HG03354 (cell line): Measurements from ENCODE around the gene ENO2.
"Not testable (repeated sequence)": the region's sequence is repeated elsewhere in the genome, so short reads cannot be mapped to it uniquely, and the experiment has no call there.

Source experiments
- ATAC-seq: cut with Tn5 transposase; IDR thresholded peaks from one replicate; pipeline ENCODE4 v1.9.1; 2021; ENCODE audit warnings: mild to moderate bottlenecking; ENCODE audit not compliant: unreplicated experiment, poor library complexity, severe bottlenecking

ENO2 gene

GRCh38 chr12:6884539-6884938, 29.8 kb upstream of the ENO2 start:
- no peak for ATAC-seq

DNA sequence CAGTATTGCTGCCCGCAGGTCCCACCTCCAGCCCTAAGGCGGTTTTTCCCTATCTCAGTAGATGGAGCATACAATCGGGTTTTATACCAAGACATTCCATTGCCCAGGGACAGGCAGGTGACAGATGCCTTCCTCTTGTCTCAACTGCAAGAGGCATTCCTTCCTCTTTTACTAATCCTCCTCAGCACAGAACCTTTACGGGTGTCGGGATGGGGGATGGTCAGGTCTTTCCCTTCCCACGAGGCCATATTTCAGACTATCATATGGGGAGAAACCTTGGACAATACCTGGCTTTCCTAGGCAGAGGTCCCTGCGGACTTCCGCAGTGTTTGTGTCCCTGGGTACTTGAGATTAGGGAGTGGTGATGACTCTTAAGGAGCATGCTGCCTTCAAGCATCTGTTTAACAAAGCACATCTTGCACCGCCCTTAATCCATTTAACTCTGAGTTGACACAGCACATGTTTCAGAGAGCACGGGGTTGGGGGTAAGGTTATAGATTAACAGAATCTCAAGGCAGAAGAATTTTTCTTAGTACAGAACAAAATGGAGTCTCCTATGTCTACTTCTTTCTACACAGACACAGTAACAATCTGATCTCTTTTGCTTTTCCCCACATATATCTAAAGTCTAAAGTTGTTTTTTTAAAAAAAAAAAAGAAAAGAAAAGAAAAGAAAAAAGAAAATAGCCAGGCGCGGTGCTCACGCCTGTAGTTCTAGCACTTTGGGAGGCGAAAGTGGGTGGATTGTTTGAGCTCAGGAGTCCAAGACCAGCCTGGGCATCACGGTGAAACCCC, 28.0 kb upstream of the ENO2 start:
- ATAC-seq = not testable (repeated sequence)

DNA sequence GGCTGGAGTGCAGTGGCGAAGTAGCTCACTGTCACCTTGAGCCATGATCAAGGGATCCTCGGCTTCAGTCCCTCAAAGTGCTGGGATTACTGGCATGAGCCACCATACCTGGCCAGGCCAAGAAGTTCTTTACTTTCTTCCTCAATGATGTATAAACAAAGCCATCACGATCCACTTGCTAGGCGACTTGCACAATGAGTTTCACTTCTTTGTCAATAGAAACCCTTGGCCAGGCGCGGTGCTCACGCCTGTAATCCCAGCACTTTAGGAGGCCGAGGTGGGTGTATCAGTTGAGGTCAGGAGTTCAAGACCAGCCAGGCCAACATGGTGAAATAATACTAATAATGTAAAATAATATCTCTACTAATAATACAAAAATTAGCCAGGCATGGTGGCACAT, 26.9 kb upstream of the ENO2 start:
- no peak for ATAC-seq

DNA sequence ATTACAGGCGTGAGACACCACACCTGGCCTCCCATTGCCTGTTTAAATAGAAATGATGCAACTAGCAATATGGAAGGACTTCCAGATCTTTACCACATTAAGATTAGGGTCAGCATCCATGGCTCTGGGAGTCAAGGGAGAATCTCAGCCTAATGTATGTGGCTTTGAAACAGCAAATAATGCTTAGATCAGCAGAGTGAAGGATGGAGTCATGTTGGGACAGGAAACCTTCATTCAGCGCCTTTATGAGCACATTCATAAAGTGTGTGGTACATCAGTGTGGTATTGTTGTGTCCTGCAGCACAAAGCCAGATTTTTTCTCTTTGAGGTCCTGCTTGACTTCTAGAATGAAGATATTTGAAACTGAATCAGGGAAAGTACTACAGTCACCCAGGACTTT, 26.0 kb upstream of the ENO2 start:
- no peak for ATAC-seq

DNA sequence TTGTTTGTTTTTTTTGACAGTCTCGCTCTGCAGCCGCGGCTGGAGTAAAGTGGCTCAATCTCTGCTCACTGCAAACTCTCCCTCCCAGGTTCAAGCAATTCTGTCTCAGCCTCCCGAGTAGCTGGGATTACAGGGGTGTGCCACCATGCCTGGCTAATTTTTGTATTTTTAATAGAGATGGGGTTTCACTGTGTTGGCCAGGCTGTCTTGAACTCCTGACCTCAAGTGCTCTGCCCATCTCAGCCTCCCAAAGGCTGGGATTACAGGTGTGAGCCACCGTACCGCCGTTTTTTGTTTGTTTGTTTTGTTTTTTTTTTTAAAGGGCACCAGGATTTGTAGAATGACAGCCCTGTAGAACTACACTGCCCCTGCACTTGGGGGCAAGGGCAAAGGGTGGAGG, 25.6 kb upstream of the ENO2 start:
- not testable (repeated sequence) for ATAC-seq

DNA sequence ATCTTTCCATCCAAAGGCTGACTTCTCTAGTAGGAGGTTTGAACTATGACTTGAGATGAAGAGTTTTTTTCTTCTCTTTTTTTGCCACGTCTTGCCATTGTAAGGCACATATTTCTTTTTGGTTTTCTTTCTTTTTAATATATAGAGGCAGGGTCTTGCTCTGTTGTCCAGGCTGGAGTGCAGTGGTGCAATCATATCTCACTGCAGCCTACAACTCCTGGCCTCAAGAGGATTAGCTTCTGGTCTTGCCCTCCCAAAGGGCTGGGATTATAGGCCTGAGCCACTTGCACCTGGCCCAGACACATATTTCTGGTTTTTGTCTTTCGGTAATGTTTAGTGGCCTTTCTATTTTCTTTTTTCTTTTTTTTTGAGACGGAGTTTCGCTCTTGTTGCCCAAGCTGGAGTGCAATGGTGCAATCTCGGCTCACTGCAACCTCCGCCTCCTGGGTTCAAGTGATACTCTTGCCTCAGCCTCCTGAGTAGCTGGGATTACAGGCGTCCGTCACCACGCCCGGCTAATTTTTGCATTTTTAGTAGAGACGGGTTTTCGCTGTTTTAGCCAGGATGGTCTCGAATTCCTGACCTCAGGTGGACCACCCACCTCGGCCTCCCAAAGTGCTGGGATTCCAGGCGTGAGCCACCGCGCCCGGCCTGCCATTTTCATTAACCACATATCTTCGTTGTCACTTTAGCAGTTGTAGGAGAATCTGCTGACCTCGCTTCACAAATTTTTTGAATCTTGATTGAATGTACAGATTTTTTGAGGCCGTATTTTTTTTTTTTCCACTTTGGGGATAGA, 24.4 kb upstream of the ENO2 start:
- not testable (repeated sequence) for ATAC-seq

DNA sequence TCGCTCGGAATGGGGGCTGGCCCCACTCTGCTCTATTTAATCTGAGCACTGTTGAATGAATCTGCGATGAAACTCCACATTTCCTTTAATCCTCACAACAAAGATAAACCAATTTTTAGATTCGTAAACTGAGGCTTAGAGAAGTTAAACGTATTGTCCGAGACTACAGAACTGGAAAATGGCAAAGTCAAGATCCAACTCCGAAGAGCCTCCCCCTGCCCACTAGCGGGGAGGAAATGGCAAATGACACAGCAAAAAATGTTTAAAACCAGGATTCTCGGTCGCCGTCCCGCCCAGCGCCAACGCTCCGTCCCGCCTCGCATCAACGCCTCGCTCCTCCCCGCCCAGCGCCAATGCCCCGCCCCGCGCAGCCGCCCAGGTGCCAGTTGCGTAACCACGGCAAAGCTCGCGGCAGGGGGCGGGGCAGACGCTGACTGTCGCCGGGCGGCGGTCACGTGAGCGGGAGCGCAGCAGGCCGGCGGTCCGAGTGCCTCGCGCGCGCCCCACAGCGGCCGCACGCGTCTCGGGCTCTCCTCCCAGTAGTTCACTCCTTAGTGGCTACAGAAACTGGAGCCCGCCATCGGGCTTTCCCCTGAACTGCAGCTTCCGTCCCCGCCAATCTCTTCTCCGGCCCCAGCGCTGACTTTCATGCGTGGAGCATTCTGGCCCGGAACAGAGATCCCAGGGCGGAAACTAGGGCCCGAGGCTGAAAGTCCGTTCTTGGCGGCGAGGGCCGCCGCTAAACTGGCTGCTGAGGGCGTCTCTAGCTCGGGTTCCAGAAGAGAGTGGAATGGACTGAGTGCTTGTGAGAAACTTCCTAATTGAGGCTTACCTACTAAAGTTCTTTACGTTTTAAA, 23.4 kb upstream of the ENO2 start:
- peak; percentile 92 for ATAC-seq

DNA sequence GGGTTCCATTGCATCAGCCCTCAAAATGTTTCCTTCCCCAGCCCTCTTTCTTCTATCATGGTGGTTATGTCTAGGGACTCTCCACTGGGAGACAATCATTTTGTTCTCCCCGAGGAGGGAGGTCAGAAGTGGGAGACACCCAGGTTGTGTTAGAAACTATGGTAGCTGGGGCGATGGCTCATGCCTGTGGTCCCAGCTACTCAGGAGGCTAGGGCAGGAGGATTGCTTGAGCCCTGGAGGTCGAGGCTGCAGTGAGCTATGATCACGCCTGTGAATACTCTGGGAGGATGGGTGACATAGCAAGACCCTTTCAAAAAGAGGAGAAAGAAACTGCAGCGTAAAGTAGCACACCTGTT, 22.8 kb upstream of the ENO2 start:
- ATAC-seq = peak; percentile 14

GRCh38 chr12:6892683-6893082, 21.7 kb upstream of the ENO2 start:
- not testable (repeated sequence) for ATAC-seq

DNA sequence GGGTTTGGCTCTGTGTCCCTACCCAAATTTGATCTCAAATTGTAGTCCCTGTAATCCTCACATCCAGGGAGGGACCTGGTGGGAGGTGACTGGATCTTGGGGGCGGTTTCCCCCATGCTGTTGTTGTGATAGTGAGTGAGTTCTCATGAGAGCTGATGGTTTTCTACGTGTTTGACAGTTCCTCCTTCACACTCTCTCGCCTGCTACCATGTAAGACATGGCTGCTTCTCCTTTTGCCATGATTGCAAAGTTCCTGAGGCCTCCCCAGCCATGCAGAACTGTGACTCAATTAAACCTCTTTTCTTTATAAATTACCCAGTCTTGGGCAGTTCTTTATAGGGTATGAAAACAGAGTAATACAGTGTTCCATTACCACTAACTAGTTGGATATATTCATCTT, 20.1 kb upstream of the ENO2 start:
- no peak for ATAC-seq

DNA sequence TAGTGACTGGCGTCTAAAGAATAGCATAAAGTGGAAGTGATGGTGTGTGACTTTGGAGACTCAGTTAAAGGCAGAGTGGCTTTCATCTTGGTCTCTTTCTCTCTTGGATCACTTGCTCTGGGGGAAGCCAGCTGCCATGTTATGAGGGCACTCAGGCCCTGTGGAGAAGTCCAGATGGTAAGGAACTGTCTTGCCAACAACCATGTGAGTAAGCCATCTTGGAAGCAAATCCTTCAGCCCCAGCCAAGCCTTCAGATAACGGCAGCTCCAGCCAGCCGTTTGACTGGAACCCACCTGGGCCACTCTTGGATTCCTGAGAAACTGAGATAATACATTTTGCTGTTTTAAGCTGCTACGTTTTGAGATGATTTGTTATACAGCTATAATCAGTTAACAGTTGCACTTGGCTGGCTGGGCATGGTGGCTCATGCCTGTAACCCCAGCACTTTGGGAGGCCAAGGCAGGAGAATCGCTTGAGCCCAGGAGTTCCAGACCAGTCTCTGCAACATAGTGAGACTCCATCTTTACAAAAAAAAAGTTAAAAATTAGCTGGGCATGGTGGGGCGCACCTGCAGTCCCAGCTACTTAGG, 17.4 kb upstream of the ENO2 start:
- no peak for ATAC-seq

GRCh38 chr12:6899427-6899826, 15.0 kb upstream of the ENO2 start:
- no peak for ATAC-seq

DNA sequence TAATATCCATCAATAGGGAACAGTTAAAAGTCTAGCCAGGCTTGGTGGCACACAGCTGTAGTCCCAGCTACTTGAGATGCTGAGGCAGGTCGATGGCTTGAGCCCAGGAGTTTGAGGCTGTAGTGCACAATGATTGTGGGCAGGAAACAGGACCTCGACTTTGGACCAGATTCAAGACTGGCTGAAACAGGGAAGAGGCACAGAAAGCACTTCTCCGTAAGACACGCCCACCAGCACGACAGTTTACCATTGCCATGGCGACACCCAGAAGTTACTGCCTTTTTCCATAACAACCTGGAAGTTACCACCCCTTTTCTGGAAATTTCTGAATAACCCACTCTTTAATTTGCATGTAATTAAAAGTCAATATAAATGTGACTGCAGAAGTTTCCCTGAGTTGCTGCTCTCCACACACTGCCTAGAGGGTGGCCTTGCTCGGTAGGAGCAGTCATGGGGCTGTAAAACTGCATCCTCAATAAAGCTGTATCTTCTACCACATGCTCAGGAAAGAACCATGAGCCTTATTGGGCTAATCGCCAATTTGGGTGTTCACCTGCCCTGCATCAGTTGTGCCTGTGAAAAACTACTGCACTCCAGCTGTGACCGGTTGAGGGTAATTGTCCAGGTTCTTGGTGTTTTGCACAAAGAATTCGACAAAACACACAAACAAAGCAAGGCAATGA, 14.4 kb upstream of the ENO2 start:
- no peak for ATAC-seq

DNA sequence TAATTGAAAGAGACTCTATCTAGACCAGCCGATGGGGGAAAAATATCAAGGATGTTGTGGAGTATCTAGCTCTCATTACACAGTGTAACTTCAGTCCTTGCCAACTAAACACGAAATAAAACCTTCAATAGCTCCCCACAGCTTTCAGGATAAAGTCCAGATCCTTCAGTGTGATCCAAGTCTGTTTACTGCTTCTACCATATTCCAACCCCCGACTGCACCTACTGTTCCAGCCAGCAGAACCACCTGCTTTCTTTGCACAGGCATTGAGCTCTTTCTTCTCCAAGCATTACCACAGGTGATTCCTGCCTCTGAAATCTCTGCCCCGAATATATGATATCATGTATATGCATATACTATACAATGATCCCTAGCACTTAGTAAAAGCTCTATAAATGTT, 11.9 kb upstream of the ENO2 start:
- ATAC-seq = no peak

- no peak for ATAC-seq
Measured at GRCh38 chr12:6903722-6904121, 10.7 kb upstream of the ENO2 start.

GRCh38 chr12:6904280-6905276, 9.8 kb upstream of the ENO2 start, which contains the start of gene LRRC23:
LRRC23 (plus strand) TSS chr12:6904822; CDS start chr12:6905634, 812 bp downstream.
- ATAC-seq = peak; percentile 96

GRCh38 chr12:6905414-6906040, 8.9 kb upstream of the ENO2 start:
- no peak for ATAC-seq

- not testable (repeated sequence) for ATAC-seq
Measured at GRCh38 chr12:6908141-6908540, 6.2 kb upstream of the ENO2 start.
